Transverse colon (tissue), 3 donors: Measurements from ENCODE around the gene FMNL1.

Experiments used
- CTCF ChIP-seq, 5 experiments: fragments of 200-600 bp in 3 of 5; fragments of 450-650 bp in 2 of 5; sonication (generic) in 3 of 5; IDR thresholded peaks; 1 replicate in 2 of 5; 2 replicates in 3 of 5; pipeline ENCODE4 v1.5.1; 2016 to 2017; ENCODE audit warnings: antibody characterized with exemption in 5 of 5, inconsistent platforms in 3 of 5, mild to moderate bottlenecking in 2 of 5, moderate library complexity in 1 of 5
- POLR2A ChIP-seq: fragments of 450-650 bp; IDR thresholded peaks from one replicate; pipeline ENCODE4 v1.6.1; 2016; ENCODE audit warnings: antibody characterized with exemption, mild to moderate bottlenecking, moderate library complexity

GRCh38 chr17:45290269-45290765 lies 68.6 kb downstream of the FMNL1 start:
- no peak for TF ChIP-seq CTCF (IDR thresholded peaks at IDR 0.05)
- no peak for TF ChIP-seq POLR2A
